Fibroblast of skin of right biceps (primary cell): ENCODE measurements around the gene PLEKHA5.
"Not testable (repeated sequence)": the region's sequence is repeated elsewhere in the genome, so short reads cannot be mapped to it uniquely, and the experiment has no call there.

Experiments used
- DNase-seq: peaks from one replicate; pipeline ENCODE4 v3.0.0-alpha.2; 2013

PLEKHA5 gene

GRCh38 chr12:19411234-19412204 lies 282.0 kb downstream of the PLEKHA5 start:
- no peak for DNase-seq

GRCh38 chr12:19412844-19413243 lies 283.3 kb downstream of the PLEKHA5 start:
- DNase-seq = no peak

DNA sequence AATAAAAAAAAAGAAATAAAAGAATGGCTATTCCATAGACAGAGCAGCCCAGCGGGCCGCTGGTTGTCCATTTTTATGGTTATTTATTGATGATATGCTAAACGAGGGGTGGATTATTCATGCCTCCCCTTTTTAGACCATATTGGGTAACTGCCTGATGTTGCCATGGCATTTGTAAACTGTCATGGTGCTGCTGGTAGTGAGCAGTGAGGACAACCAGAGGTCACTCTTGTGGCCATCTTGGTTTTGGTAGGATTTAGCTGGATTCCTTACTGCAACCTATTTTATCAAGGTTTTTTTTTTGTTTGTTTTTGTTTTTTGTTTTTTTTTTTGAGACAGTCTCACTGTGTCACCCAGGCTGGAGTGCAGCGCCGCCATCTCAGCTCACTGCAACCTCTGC lies 284.0 kb downstream of the PLEKHA5 start:
- not testable (repeated sequence) for DNase-seq

DNA sequence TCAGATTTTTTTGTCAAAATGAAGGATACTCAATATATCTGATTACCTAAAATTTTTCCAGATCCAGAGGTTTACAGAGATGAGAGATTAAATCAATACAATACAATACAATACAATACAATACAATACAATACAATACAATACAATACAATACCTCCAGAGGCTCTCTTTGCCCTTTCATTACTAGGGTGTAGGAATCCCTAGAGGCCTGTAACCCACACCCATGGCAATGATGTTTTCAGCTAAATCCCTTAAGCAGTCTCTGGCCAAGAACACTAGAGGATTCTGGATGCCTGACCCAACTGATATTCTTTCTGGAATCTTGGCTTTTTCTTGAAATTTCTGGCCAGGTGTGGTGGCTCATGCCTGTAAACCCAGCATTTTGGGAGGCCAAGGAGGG lies 286.0 kb downstream of the PLEKHA5 start:
- no peak for DNase-seq

GRCh38 chr12:19419086-19419485 lies 289.6 kb downstream of the PLEKHA5 start:
- no peak for DNase-seq

- DNase-seq = no peak
Observed at GRCh38 chr12:19421503-19422282, 292.2 kb downstream of the PLEKHA5 start.

DNA sequence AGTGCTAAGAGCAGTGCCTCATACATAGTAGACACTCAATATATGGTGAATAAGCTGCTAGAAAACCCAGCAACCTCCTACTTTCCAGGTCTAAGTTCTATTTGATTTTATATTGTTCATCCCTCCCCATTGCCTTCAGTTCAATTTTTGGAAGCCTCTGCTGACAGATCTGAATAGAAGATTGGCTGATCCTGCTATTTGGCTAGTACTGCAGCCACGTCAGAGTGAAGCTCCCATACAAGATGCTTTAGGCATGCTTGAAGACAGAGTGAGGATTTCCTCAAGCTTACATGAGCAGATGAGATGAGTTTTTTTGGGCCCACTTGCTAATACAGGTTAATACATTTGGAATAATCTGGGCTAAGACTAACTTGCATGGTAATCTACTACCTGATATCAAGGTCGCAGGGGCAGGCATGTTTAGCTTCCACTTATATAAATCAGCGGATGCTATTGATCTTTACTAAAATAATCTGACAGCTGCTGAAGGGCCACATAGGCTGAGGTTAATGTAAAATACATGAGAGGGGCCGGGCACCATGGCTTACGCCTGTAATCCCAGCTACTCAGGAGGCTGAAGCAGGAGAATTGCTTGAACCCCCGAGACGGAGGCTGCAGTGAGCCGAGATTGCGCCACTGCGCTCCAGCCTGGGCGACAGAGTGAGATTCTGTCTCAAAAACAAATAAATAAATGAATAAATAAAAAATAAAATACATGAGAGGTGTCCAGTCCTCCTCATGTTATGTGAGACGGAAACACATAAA lies 293.8 kb downstream of the PLEKHA5 start:
- DNase-seq = no peak
